GM18505 (cell line): ENCODE data around the gene OLFM2.

Experiments used
- ATAC-seq: cut with Tn5 transposase; IDR thresholded peaks from one replicate; pipeline ENCODE4 v1.9.1; 2021; ENCODE audit not compliant: unreplicated experiment
- POLR2A ChIP-seq: IDR thresholded peaks from 4 replicates; pipeline ENCODE4 v1.6.1; 2011; ENCODE audit warnings: borderline replicate concordance; ENCODE audit not compliant: insufficient read depth, insufficient read length; ENCODE audit errors: extremely low read depth

Gene OLFM2

DNA sequence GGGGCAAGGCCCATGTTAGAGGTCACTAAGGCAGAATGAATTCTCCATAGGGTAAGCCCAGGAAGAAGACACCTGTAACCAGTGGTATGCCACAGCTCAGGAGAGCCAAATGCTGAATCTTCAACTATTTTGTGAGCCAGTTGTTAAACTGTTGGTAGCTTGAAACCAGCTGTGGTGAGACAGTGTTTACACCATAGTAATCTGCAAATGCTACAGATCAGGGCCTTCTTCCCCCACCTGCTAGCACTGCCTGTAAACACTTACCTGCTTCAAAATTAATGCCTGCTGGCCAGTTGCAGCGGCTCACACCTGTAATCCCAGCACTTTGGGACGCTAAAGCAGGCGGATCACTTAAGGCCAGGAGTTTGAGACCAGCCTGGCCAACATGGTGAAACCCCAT lies 129.5 kb downstream of the OLFM2 start:
- TF ChIP-seq POLR2A: no peak
- no peak for ATAC-seq
